ENCODE results near the gene IRS1.
"Not testable (repeated sequence)": the region's sequence is repeated elsewhere in the genome, so short reads cannot be mapped to it uniquely, and the experiment has no call there.

The IRS1 gene

DNA sequence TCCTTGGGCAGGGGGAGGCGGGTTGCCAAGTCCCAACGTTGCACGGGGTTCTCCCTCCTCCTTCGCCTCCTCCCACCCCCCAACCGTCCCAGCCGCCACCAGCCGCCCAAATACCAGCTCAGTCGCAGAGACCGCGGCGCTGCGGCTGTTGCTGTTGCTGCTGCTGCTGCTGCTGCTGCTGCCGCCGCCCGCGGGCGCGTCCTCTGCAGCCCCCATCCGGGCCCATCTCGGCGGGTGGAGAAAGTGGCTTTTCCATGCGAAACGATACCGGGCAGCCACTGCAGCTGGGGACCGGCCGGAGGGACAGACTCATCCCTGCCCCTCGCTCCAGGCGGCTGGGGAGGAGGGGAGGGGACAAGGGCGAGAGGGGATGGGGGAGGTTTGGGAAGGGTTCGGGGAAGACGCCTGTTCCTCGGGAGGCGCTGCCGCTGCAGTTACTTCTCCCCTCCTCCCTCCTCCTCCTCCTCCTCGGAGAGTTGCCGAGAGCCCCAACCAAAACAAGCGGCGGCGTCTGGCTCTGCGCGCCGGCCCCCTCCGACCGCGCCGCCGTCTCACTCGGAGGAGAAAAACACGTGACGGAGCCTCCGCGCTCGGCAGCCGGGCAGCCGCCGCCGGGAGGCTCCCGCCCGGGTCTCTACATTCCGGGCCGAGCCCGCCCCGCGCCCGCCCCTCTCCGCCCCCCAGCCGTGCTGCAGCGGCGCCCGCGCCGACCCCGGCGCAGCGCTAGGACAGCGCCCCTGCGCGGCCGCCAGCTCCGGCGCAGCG lies at the start of gene IRS1:
IRS1 (minus strand) TSS at position 610 of the 765 bp plus-strand sequence. CDS start 1,082 bp downstream, outside the sequence.
- TF ChIP-seq, protein P1, sequence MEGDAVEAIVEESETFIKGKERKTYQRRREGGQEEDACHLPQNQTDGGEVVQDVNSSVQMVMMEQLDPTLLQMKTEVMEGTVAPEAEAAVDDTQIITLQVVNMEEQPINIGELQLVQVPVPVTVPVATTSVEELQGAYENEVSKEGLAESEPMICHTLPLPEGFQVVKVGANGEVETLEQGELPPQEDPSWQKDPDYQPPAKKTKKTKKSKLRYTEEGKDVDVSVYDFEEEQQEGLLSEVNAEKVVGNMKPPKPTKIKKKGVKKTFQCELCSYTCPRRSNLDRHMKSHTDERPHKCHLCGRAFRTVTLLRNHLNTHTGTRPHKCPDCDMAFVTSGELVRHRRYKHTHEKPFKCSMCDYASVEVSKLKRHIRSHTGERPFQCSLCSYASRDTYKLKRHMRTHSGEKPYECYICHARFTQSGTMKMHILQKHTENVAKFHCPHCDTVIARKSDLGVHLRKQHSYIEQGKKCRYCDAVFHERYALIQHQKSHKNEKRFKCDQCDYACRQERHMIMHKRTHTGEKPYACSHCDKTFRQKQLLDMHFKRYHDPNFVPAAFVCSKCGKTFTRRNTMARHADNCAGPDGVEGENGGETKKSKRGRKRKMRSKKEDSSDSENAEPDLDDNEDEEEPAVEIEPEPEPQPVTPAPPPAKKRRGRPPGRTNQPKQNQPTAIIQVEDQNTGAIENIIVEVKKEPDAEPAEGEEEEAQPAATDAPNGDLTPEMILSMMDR (IDR thresholded peaks at IDR 0.05; ENCODE audit: low read depth, low read length): no peak

GRCh38 chr2:226849349-226849748 lies 49.7 kb upstream of the IRS1 start:
- TF ChIP-seq, protein P1 (IDR thresholded peaks at IDR 0.05; ENCODE audit: low read depth, low read length): no peak
- H3K4me3 ChIP-seq (replicated peaks in 1 of 2; ENCODE audit: low read depth in 2 of 2, low read length in 2 of 2): no peak overlapping the region
- no peak for DNase-seq (ENCODE audit: low read depth in 2 of 2)

More for the DNA sequence above, at the start of gene IRS1:
- H3K4me3 ChIP-seq (replicated peaks in 1 of 2; ENCODE audit: low read depth in 2 of 2, low read length in 2 of 2): peak within 1 kb of the TSS; percentile 78 to 80
- DNase-seq (ENCODE audit: low read depth in 2 of 2): peak; percentile 81 to 92

- TF ChIP-seq, protein P1 (IDR thresholded peaks at IDR 0.05; ENCODE audit: low read depth, low read length): no peak
- DNase-seq (ENCODE audit: low read depth in 2 of 2): no peak
- H3K4me3 ChIP-seq (replicated peaks in 1 of 2; ENCODE audit: low read depth in 2 of 2, low read length in 2 of 2): no peak overlapping the region
Observed at GRCh38 chr2:226847511-226847910, 47.9 kb upstream of the IRS1 start.

DNA sequence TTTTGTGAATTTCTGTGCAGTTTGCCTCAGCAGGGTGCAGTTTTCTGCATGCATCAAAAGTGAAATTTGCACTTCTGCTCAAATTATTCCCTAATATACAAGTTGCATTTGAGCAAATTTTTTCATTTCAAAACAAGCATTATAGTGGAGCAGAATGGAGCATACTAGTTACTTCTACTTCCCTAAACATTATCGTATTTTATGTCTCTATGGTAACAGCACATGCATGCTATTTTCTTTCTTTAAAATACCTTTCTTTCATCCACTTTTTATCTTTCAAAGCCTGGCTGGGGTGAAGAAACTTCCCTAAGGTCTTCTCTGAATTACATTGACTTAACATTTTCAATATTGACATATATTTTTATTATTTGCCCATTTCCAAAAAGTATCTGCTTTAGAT lies 47.5 kb upstream of the IRS1 start:
- TF ChIP-seq, protein P1 (IDR thresholded peaks at IDR 0.05; ENCODE audit: low read depth, low read length): no peak
- no peak for DNase-seq (ENCODE audit: low read depth in 2 of 2)
- no peak overlapping the region for H3K4me3 ChIP-seq (replicated peaks in 1 of 2; ENCODE audit: low read depth in 2 of 2, low read length in 2 of 2)

DNA sequence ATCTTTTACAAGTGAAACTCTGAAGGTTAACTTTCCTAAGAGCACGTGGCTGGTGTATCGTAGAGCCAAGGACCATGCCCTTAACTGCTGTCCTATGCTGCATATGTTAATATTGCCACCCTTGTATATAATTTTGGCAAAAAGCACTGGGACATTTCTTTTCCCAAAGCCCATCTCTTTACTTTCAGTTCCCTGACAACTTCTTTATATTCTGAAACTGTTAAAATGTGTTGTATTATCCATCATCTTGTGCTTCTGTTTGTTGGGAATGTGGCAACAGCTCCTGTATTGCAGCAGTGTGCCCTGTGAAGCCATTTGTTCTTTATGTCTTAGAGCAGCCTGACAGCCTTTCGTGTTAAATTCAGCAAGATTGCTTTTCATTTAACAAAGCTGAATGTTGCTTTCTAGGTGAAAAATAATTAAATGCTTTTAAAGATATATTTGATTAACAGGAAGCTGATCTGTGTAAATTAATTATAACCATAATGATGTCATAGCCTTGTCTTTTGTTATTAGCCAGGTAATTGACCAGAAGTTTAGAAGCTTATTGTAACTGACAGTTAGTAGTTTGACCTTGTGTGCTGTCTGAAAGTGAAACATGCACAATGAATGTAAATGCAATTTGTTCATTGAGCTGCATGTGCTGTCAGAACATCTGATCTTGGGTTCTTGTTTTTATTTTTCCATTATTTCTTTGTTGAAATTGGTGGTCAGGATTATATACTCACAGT lies 45.9 kb upstream of the IRS1 start:
- no peak for DNase-seq (ENCODE audit: low read depth in 2 of 2)
- no peak overlapping the region for H3K4me3 ChIP-seq (replicated peaks in 1 of 2; ENCODE audit: low read depth in 2 of 2, low read length in 2 of 2)
- TF ChIP-seq, protein P1 (IDR thresholded peaks at IDR 0.05; ENCODE audit: low read depth, low read length): no peak

GRCh38 chr2:226843001-226843400 lies 43.4 kb upstream of the IRS1 start:
- not testable (repeated sequence) for DNase-seq (ENCODE audit: low read depth in 2 of 2); H3K4me3 ChIP-seq (replicated peaks in 1 of 2; ENCODE audit: low read depth in 2 of 2, low read length in 2 of 2)

DNA sequence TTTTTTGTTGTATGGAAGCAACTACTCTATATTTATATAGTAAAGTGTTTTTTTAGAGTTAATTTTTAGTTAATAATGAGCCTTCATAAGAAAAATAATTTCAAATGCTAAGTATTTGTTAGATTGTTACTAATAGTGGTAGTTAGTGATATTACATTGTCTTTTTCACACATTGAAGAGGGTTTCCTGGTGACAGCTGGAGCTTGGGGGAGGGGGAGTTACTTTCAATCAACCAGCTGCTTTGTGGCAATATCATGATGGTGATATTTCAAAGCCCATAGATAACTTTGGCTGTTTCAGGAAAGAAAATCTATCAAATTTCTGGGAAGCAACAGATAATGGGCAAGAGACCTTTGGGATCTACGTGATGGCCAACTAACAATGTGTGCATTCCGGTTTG lies 40.3 kb upstream of the IRS1 start:
- TF ChIP-seq, protein P1 (IDR thresholded peaks at IDR 0.05; ENCODE audit: low read depth, low read length): no peak
- DNase-seq (ENCODE audit: low read depth in 2 of 2): no peak
- H3K4me3 ChIP-seq (replicated peaks in 1 of 2; ENCODE audit: low read depth in 2 of 2, low read length in 2 of 2): no peak overlapping the region

Measured in cardiac fibroblast (primary cell).